DMS79 (cell line): ENCODE data around the gene ZMIZ1.

ENCODE experiments used
- DNase-seq: peaks from one replicate; lab custom pipeline; 2025; lab: John Stamatoyannopoulos, UW

ZMIZ1 gene

GRCh38 chr10:79248341-79249185, 179.8 kb downstream of the ZMIZ1 start:
- no peak for DNase-seq

GRCh38 chr10:79249186-79250121, 180.7 kb downstream of the ZMIZ1 start:
- no peak for DNase-seq

GRCh38 chr10:79250259-79250658, 181.5 kb downstream of the ZMIZ1 start:
- no peak for DNase-seq

GRCh38 chr10:79252450-79252849, 183.7 kb downstream of the ZMIZ1 start:
- no peak for DNase-seq

DNA sequence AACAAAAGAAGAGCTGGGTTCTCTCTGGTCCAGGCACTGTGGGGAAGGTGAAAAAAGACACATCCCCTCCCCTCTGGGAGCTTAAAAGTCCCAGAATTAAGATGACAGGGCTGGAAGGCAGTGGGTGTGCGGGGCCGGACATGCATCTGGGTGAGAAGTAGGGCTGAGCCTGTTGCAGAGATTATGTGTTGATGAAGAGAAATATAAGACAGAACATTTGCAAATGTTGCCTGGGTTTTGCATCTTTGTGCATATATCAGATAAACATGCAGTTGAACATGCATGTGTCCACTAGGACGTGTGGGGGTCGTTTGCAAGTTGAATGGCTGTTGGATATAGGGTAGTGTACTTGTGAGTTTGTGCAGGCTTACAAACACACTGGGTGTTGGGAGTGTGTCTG, 184.2 kb downstream of the ZMIZ1 start:
- no peak for DNase-seq

- DNase-seq, result no peak
Observed at GRCh38 chr10:79253704-79254103, 184.9 kb downstream of the ZMIZ1 start.

DNA sequence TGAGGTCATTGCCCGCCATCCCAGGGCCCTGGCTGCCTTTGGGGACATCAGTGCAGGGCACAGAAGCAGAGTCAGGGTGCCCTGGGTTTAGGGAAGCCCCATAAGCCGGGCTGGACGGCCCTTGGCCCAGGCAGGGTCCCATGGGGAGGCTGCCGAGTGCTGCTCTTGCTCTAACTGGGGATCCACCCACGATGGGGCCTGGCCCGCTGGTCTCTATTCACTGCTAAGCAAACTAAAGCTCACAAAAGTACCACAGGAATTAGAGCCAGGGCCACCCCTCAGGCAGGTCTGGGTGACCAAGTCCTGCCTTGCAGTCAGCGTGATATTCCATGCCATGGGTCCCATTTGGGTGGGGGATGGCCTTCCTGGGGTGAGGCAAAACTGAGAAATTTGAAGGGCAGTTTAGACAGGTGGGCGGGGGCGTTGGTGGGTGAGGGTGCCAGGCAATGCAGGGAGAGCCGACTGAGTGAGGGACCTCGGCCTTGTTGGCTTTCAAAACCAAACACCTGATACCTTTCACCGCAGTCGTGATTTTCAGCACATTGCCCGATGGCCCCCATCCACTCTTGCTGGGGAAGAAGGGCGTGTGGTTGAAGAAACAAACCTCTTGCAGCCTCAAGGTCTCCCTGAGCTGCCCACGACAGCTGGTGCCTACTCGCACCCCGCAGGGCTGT, 185.7 kb downstream of the ZMIZ1 start:
- no peak for DNase-seq

DNA sequence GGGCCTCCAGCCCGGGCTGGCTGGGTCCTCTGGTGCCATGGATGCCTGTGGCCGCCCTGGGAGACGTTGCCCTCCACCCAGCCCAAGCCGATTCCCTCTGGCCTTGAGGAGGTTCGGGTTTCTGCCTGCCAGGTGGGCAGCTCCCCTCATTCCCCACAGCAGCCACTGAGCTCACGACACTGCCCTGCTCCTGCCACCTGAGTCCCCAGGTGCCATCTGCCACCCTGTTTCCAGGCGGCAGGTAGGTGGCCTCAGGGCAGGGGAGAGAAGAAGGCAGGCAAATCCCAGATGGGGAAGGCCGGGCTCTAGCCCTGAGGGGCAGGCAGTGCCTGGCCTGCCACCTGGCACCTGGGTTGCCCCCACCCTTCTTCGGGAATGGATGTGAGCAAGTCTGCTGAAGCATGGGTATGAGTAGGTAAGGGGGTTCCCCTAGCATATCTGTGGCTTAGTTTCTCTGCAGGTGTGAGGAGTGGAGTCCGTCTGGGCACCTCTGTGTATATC, 186.3 kb downstream of the ZMIZ1 start:
- DNase-seq, result no peak

- DNase-seq, result no peak
Observed at GRCh38 chr10:79256264-79256806, 187.6 kb downstream of the ZMIZ1 start.

- DNase-seq, result no peak
Observed at GRCh38 chr10:79258894-79259293, 190.1 kb downstream of the ZMIZ1 start.

- DNase-seq, result no peak
Observed at GRCh38 chr10:79259834-79260233, 191.1 kb downstream of the ZMIZ1 start.

DNA sequence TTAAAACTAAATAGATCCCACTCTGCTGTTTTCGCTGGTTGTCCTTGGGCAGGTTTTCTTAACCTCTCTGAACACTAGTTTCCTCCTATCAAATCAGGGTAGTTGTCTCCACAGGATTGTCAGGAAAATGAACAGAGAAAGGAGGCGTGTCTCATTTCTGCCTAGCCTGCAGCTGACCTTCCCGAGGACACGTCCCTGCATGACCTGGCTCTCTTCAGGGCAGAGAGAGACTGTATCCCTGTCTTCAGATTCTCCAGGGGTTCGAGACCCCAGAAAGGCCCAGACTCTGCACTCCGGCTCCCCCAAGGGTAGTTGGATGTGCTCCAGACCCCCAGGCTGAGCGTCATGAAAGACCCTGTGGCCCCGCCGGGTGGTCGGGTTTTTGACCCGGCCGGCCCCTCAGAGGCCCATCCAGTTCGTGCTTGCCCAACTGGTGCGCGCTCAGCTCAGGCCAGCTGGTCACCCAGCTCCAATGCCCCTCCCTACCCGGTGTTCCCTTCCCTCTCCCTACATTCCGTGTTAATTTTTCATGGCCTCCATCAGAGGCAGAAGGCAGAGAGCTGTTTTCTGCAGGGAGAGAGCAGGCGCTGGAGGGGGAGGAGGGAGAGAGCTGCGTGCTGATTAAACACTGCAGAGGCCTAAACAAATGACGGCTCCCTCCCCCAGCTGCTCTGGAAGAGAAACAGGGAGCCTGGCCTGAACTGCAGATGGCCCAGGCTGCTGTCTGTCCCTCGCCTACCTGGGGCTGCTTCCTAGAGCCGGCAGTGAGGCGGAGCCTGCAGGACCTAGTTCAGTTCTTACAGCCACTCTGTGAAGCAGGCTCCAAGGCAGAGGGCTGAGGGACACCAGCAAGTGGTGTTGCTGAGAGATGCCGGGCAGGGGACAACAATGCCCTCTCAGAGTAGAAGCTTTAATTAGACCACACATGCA, 192.3 kb downstream of the ZMIZ1 start:
- no peak for DNase-seq

GRCh38 chr10:79262131-79262530, 193.4 kb downstream of the ZMIZ1 start:
- no peak for DNase-seq

- DNase-seq, result no peak
Observed at GRCh38 chr10:79262959-79263746, 194.4 kb downstream of the ZMIZ1 start.

- DNase-seq, result no peak
Observed at GRCh38 chr10:79263939-79264338, 195.2 kb downstream of the ZMIZ1 start.

GRCh38 chr10:79264942-79265341, 196.2 kb downstream of the ZMIZ1 start:
- no peak for DNase-seq

- DNase-seq, result no peak
Observed at GRCh38 chr10:79266084-79266483, 197.3 kb downstream of the ZMIZ1 start.

GRCh38 chr10:79266543-79267312, 198.0 kb downstream of the ZMIZ1 start:
- DNase-seq, result no peak

GRCh38 chr10:79267499-79267898, 198.7 kb downstream of the ZMIZ1 start:
- no peak for DNase-seq
